Cardiac fibroblast (primary cell): Measurements from ENCODE around the gene NAA16.

Source experiments
- DNase-seq, 2 donors: peaks; one replicate each; pipeline versions ENCODE4 v3.0.0 to v3.0.0-alpha.2; 2010; ENCODE audit warnings: low read depth in 2 of 2
- H3K4me3 ChIP-seq, 2 donors: replicated peaks in 1 of 2; 1 replicate in 1 of 2; 2 replicates in 1 of 2; pipeline ENCODE4 v1.5.1; 2011; ENCODE audit warnings: low read depth in 2 of 2, low read length in 2 of 2, mild to moderate bottlenecking in 2 of 2, moderate library complexity in 1 of 2
- TF ChIP-seq, protein P1 (sequence below): IDR thresholded peaks from one replicate; pipeline ENCODE4 v1.5.1; 2011; ENCODE audit warnings: low read depth, mild to moderate bottlenecking, low read length, inconsistent platforms

Gene NAA16

DNA sequence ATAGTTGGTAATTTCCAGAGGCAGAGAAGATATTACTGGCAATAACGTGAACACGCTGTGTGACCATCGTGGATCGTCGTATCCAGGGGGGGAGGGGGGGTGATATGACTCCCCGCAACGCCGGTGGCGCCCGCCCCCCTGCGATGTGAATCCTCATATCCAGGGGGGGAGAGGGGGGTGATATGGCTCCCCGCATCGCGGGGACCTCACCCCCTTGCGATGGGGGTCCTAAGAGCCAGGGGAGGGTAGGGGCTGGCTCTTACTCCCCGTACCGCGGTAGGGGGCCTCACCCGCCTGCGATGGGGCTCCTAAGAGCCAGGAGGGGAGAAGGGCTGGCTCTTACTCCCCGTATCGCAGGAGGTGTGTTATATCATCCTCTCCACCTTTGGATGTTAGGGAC, 115.0 kb downstream of the NAA16 start:
- TF ChIP-seq, protein P1, sequence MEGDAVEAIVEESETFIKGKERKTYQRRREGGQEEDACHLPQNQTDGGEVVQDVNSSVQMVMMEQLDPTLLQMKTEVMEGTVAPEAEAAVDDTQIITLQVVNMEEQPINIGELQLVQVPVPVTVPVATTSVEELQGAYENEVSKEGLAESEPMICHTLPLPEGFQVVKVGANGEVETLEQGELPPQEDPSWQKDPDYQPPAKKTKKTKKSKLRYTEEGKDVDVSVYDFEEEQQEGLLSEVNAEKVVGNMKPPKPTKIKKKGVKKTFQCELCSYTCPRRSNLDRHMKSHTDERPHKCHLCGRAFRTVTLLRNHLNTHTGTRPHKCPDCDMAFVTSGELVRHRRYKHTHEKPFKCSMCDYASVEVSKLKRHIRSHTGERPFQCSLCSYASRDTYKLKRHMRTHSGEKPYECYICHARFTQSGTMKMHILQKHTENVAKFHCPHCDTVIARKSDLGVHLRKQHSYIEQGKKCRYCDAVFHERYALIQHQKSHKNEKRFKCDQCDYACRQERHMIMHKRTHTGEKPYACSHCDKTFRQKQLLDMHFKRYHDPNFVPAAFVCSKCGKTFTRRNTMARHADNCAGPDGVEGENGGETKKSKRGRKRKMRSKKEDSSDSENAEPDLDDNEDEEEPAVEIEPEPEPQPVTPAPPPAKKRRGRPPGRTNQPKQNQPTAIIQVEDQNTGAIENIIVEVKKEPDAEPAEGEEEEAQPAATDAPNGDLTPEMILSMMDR = no peak
- no peak overlapping the region for H3K4me3 ChIP-seq
- no peak for DNase-seq
